Left renal pelvis (tissue), 4 donors: Measurements from ENCODE around the gene OCRL. TPM values are rescaled to one million over a fixed set of nuclear protein-coding genes. Genes with fewer than 3 reads are reported as not detected.

ENCODE experiments used
- DNase-seq, 4 donors: peaks; one replicate each; pipeline ENCODE4 v3.0.0-alpha.2; 2013; ENCODE audit warnings: low read depth in 4 of 4, low spot score in 3 of 4
- polyA plus RNA-seq, 4 donors: library from polyadenylated mRNA; unstranded; fragments of 120-200 nt; gene quantifications; one replicate each; pipeline ENCODE4 v1.2.1, GENCODE V29; 2013; ENCODE audit not compliant: insufficient read length in 4 of 4

OCRL gene
- polyA plus RNA-seq: 10 to 100 TPM; 29.3 to 33.5 (median 30.6) TPM

DNA sequence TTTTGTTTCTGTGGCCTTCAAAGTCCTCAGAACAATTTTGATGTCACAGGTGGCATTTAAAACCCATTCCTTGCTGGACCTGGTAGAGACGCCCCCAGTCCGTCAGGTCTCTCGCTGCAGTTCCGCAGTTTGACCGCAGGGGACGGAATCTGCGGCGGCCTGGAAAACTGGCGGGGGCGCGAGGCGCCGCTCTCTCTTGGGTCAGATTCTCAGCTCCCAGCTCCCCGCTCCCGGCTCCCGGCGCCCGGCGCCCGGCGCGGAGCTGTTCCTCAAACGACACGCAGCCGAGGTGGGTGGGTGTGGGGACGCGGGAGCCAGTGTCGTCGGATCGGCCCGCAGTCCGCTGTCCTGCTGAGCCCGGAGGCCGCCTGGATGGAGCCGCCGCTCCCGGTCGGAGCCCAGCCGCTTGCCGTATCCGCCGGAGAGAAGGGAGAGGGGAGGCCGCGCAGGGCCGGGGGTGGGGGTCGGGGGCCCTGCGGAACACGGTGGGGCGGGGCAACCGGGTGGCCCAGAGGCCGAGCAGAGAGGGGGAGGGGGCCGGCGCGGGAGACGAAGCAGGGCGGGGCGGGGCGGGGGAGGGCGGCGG, at the start of gene OCRL:
OCRL (plus strand) TSS at position 192 of the 586 bp plus-strand sequence; CDS start at position 373, 181 bp downstream.
- DNase-seq: peak in 1 of 4 donors; percentile 32

DNA sequence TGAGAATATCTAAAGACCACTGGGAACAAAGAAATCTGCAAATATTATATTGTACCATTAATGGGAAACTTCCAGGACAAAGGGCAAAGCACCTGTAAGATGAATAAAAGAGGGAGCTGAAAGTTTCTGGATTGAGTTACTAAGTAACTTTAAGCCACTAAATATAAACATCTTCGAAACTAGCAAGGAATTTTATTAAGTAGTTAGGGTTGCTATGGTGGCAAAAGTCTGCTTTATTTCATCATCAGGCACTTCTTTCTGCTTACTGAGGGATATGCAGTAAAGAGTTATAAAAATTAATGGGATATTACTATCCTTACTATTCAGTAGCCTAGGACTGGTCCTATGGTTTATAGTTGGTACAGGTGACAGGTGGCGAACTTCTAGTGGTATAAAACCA, 49.7 kb upstream of the OCRL start:
- DNase-seq: no peak

DNA sequence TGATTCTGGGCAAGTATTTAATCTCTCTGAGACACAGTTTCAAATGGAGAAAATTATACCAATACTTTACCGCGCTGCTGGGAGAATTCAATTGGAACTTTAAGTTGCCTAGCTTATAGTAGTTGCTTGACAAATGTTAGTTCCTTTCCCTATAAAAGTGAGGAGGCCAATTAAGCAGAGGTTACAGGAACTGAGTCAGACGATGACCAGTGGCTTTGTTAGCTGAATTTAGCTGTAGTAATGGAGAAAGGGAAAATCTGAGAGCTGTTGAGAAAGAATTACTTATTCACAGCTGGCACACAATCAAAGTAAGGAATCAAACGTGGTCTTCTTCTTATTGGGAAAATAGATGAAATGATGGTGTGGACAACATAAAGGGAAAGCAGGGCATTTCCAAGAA, 46.4 kb upstream of the OCRL start:
- no peak for DNase-seq

DNA sequence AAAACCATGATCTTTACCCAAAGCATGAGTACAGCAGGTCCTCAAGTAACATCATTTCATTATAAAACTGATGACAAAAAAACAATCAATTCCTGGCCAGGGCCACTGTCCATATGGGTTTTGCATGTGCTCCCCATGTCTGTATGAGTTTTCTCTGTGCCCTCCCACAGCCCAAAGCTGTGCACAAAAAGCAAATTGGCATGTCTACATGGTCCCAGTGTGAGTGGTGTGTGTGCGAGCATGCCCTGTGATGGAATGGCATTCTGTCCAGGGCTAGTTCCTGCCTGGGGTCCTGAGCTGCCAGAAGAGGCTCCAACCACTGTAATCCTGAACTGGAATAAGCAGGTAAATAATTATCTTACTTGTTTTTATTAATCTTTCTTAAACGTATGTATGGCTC, 45.2 kb upstream of the OCRL start:
- DNase-seq: no peak

GRCh38 chrX:129495900-129496299, 44.2 kb upstream of the OCRL start:
- no peak for DNase-seq

GRCh38 chrX:129496625-129497024, 43.4 kb upstream of the OCRL start:
- no peak for DNase-seq

- DNase-seq: no peak
Measured at GRCh38 chrX:129497146-129497843, 42.8 kb upstream of the OCRL start.

GRCh38 chrX:129510331-129510730, 29.7 kb upstream of the OCRL start:
- DNase-seq: peak in 1 of 4 donors; percentile 2

DNA sequence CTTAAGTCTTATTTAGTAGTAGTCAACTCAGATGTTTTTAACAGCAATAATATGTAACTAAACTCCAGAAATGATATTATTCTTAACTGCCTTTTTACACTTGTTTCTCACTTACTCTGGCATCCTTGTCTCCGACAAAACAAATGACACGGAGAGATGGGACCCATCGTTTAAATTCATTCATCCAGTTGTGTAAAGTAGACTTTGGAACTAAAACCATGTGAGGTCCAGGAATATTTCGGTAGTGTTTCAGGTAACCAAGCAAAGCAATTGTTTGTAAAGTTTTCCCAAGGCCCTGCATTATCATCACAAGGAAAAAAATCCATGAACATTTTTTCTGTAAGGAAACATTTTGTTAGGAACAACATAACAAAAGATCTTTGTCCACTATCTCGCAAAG, 28.4 kb upstream of the OCRL start:
- no peak for DNase-seq

- no peak for DNase-seq
Measured at GRCh38 chrX:129512409-129512808, 27.6 kb upstream of the OCRL start.

GRCh38 chrX:129516402-129516801, 23.7 kb upstream of the OCRL start:
- no peak for DNase-seq

DNA sequence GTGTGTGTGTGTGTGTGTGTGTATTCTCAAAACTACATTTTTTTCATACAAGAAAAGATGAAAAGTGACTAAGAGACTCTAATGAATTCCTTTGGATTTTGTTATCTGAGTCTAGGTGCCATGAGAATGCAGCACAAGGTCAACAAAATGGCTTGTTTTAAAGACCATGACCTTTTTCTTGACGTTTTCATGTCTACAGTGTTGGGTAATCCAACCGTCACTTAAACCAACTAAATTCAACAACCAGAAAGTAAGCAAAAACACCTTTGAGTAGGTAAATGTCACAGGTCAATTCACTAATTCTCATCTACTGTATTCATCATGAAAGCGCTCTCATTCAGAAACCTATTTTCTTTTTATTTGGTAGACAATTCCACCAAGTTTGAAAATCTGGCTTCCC, 19.9 kb upstream of the OCRL start:
- DNase-seq: no peak

DNA sequence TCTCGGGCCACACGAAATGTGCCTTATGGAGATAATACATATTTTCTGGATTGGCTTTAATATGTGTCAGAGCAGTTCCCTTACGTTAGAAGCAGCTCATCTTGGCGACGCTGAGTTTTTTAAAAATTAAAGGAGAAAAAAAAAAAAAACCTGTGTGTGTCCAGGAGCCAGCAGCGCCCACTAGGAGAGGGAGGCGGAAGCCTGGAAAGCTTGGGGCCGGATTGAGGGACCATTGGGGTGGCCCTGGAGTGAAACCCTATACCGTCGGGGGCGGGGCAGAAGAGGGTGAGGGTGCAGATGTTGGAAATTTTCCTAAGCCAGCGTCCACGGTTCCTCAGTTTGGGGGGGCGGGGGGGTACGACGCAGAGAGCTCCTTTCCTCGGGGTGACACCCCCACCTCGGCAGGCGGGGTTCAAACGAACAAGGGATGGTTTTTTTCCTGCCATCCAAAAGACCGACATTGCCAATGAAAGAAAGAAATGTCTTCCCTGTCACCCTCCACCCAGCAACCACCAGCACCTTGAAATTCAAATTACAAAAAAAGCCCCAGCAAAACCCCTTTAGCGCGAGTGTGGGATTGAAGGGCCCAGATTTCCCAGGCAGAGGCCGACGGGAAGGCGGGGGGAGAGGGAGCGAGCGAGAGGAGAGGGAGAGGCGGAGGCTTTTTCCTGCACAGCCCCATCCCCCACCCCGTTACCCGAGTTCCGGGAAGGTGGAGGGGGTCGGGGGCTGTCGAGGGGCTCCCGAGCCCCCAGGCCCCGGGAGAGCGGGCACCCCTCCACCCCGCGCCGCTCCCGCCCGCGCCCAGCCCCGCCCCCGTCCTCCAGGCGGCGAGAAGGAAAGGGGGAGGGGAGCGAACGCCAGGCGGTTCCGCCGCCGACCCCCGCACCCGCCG, 17.6 kb upstream of the OCRL start:
- DNase-seq: peak in 1 of 4 donors; percentile 48

DNA sequence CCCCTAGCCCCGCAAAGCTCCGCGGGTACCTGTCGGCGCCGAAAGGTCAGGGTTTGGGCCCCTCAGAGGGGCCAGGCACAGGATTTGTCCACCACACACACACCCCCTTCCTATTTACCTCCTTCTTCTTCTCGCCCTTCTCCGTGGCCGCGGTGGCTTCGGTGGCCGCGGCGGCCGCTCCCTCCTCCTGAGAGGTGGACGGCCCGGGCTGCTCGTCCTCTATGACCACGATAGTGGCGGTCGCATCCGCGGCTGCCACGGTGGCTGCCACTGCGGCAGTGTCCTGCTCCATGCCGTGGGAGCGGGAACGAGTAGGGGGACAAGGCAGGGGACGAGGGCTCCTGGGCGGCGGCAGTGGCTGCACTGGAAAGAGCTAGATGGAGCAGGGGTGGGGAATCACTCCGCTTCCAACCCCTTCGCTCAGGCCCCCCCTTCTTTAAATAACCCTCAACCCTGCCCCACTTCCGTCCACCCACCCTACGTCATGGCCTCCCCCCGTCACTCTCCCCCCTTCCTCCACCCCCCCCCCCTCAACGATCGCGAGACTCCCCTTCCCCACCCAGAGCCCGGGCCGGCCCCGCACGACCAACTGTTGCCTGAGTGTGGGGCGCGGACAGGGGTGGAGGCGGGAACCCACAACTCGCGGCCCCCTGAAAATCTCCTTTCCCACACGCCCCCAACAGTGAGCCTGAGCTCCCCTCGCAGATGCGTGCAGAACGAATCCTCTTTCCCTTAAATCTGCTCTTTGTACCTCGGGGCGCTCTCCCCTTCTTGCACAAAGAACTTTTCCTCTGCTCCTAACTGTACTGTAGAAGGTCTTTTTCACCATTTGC, 16.8 kb upstream of the OCRL start, which contains the start of gene SMARCA1:
SMARCA1 (minus strand) TSS at position 412 of the 833 bp plus-strand sequence; CDS start at position 292, 120 bp downstream.
- DNase-seq: peak in 2 of 4 donors; percentile 49 to 54

DNA sequence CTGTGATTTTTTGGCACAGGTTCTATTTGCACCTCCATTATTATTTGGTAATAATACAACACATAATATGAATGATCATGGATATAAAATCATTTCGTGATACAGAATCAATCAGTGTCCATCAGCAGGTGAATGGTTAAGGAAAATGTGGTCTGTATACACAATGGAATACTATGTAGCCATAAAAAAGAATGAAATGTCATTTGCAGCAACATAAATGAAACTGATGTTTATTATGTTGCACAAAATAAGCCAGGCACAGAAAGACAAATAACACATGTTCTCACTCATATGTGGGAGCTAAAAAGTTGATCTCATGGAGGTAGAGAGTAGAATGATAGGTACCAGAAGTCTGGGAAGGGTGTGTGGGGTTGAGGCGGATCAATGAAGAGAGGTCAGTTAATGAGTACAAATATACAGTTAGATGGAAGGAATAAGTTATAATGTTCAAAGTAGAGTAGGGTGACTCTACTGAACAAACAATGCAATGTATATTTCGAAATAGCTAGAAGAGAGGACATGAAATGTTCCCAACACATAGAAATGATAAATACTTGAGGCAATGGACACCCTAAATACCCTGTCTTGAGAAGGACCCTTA, 15.7 kb upstream of the OCRL start:
- no peak for DNase-seq

DNA sequence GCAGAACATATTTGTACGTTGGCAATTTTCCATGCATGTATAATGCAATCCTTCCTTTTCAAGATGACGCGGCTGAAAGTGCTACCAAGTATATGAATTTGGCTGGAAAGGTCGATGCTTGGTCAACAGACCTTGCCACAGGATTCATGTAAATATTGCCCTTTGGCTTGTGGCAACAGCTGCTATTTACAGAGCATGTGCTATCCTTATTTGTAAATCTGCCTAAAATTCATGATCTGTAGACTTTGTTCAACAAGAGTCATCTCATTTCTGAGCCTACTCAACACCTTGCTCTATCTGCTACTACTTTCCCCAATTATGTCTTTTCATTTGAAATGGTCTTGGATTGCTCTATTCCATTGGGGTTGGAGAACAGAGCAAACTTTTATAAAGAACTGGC, 14.9 kb upstream of the OCRL start:
- DNase-seq: no peak

- DNase-seq: no peak
Measured at GRCh38 chrX:129525896-129526295, 14.2 kb upstream of the OCRL start.

DNA sequence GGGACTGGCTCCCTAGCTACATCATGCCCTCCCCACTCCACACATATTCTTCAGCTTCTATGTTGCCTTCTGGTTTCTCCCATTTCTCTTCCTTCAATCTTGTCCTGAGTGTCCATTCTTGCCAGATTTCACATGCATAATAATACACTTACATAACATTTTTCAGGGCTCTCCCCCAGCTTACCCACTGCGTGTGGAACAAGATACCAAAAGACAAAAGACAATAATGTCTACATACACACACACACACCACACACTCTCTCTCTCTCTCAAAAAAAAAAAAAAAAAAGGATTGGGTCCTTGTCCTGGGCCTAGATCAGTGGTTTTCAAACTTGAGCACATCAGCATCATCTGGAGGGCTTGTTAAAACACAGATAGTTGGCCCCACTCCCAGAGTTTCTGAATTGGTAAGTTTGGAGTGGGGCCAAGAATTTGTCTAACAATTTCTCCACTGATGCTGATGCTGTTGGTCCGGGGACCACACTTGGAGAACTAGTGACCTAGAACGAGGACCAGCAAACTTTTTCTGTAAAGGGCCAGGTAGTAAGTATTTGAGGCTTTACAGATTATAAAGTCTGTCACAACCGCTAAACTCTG, 10.3 kb upstream of the OCRL start:
- DNase-seq: no peak

GRCh38 chrX:129530410-129530809, 9.6 kb upstream of the OCRL start:
- no peak for DNase-seq

GRCh38 chrX:129531132-129531531, 8.9 kb upstream of the OCRL start:
- no peak for DNase-seq
